Activated T-helper 2 cell treated with anti-CD3 and anti-CD28 coated beads, Interferon-gamma antibody, Interleukin-2, Interleukin-4, amounts not matched to agents 10 μg/mL and 5 μg/mL and 100 μg/mL, durations not matched to agents 14 hours and 24 hours and 36 hours (primary cell): Measurements from ENCODE around the gene SIK3. TPM values are rescaled to one million over a fixed set of nuclear protein-coding genes. Genes with fewer than 3 reads are reported as not detected.

Experiments used
- DNase-seq: peaks from one replicate; pipeline ENCODE4 v3.0.0; 2021; ENCODE audit warnings: low spot score
- H3K27ac Mint-ChIP-seq: one replicate; pipeline ENCODE4 v1.8.0; 2021; ENCODE audit warnings: mixed read lengths
- H3K27me3 Mint-ChIP-seq: one replicate; pipeline ENCODE4 v1.8.0; 2021; ENCODE audit warnings: low read depth, mixed read lengths
- H3K36me3 Mint-ChIP-seq: one replicate; pipeline ENCODE4 v1.8.0; 2021; ENCODE audit warnings: low read depth, mixed read lengths
- H3K4me1 Mint-ChIP-seq: one replicate; pipeline ENCODE4 v1.8.0; 2021; ENCODE audit warnings: low read depth, mixed read lengths
- H3K4me3 Mint-ChIP-seq: one replicate; pipeline ENCODE4 v1.8.0; 2021; ENCODE audit warnings: low read depth, mild to moderate bottlenecking, moderate library complexity, mixed read lengths
- H3K9me3 Mint-ChIP-seq: one replicate; pipeline ENCODE4 v1.8.0; 2021; ENCODE audit warnings: mixed read lengths
- intact Hi-C: fragments of 100-400 bp; cut with micrococcal nuclease; formaldehyde crosslinking; loops from one replicate; pipeline ENCODE4 v1.15.1; 2023
- total RNA-seq: library from RNA; stranded (reverse); gene quantifications from 2 replicates; pipeline ENCODE4 v1.2.3, GENCODE V29; 2022

The SIK3 gene
- total RNA-seq, 1 donor from 2014 or later: 25.3 TPM

GRCh38 chr11:116870054-116870453, 228.2 kb downstream of the SIK3 start:
- Mint-ChIP-seq H3K4me3 (no peak overlapping the region), H3K9me3 (no peaks in the 10 kb centered on the region), H3K27me3 (no peaks in the 10 kb centered on the region), H3K4me1 (peaks cover 3% of the 10 kb centered on the region), H3K27ac (no peak overlapping the region), H3K36me3 (peaks cover 67% of the 10 kb centered on the region)
- intact Hi-C loops: no loop called here
- DNase-seq: no peak

- no peaks in the 10 kb centered on the region for H3K27me3 Mint-ChIP-seq
- H3K36me3 Mint-ChIP-seq: peaks cover 65% of the 10 kb centered on the region
- H3K9me3 Mint-ChIP-seq: no peaks in the 10 kb centered on the region
- peaks cover 3% of the 10 kb centered on the region for H3K4me1 Mint-ChIP-seq
- no peak overlapping the region for H3K4me3 Mint-ChIP-seq
- intact Hi-C loops: no loop called here
- H3K27ac Mint-ChIP-seq: no peak overlapping the region
- DNase-seq: no peak
These were observed 228.6 kb downstream of the SIK3 start for GRCh38 chr11:116869610-116870009.

DNA sequence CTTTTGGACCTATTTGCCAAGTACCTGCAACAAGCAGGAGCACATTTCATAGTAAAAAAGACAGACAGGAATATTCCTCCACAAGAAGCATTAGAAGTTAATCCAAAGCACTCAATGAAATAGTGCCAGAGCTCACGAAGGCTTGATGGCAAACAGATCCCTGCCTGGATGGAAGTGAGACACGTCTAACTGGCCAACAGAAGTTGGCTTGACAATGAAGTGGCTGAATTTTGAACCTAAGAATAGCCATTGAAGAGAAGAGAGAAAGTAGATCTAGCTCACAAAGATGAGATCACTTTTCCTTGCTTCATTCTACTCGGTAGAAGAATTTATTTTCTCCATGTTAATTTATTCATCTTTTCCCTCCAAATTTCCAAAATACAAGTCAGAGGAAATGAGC, 230.2 kb downstream of the SIK3 start:
- Mint-ChIP-seq H3K4me3 (no peak overlapping the region), H3K27ac (no peak overlapping the region), H3K4me1 (peaks cover 3% of the 10 kb centered on the region), H3K36me3 (peaks cover 72% of the 10 kb centered on the region), H3K9me3 (no peaks in the 10 kb centered on the region), H3K27me3 (no peaks in the 10 kb centered on the region)
- intact Hi-C loops: no loop called here
- no peak for DNase-seq

DNA sequence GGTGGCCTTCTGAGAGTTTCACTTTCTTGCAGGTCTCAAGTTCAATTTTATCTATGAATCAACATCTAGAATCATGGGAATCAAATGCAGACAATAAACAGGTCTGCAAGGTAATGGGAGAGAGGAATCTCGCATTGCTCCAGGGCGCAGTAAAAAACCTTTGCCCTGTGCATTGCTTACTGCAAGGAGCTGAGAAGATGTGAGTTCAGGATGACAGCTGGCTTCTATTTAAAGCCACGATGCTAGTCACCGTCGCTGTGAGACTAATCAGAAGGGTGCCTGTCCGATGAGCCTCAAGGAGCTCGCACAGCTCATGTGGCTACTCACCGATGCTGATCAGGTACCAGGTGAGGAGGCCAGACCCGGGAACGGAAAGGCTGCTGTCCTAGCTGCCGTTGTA, 230.6 kb downstream of the SIK3 start:
- intact Hi-C loops: no loop called here
- H3K36me3 Mint-ChIP-seq: peaks cover 67% of the 10 kb centered on the region

GRCh38 chr11:116866804-116867455, 231.3 kb downstream of the SIK3 start:
- no peak overlapping the region for H3K27ac Mint-ChIP-seq
- peaks cover 4% of the 10 kb centered on the region for H3K4me1 Mint-ChIP-seq
- H3K36me3 Mint-ChIP-seq: peaks cover 71% of the 10 kb centered on the region
- no peak for DNase-seq
- H3K9me3 Mint-ChIP-seq: no peaks in the 10 kb centered on the region
- H3K4me3 Mint-ChIP-seq: no peak overlapping the region
- intact Hi-C loops: no loop called here
- H3K27me3 Mint-ChIP-seq: no peaks in the 10 kb centered on the region

More for the DNA sequence above, 230.6 kb downstream of the SIK3 start:
- H3K4me1 Mint-ChIP-seq: peaks cover 3% of the 10 kb centered on the region
- H3K9me3 Mint-ChIP-seq: no peaks in the 10 kb centered on the region
- H3K4me3 Mint-ChIP-seq: no peak overlapping the region
- H3K27me3 Mint-ChIP-seq: no peaks in the 10 kb centered on the region
- DNase-seq: no peak
- no peak overlapping the region for H3K27ac Mint-ChIP-seq

GRCh38 chr11:116865696-116866095, 232.5 kb downstream of the SIK3 start:
- H3K36me3 Mint-ChIP-seq: peaks cover 74% of the 10 kb centered on the region
- no peak overlapping the region for H3K27ac Mint-ChIP-seq

GRCh38 chr11:116864531-116864930, 233.7 kb downstream of the SIK3 start:
- Mint-ChIP-seq H3K27me3 (no peaks in the 10 kb centered on the region), H3K27ac (no peak overlapping the region), H3K4me1 (peaks cover 6% of the 10 kb centered on the region), H3K9me3 (no peaks in the 10 kb centered on the region), H3K4me3 (no peak overlapping the region), H3K36me3 (peaks cover 71% of the 10 kb centered on the region)
- DNase-seq: no peak
- intact Hi-C loops: no loop called here

More at GRCh38 chr11:116865696-116866095, 232.5 kb downstream of the SIK3 start:
- Mint-ChIP-seq H3K4me1 (peaks cover 9% of the 10 kb centered on the region), H3K9me3 (no peaks in the 10 kb centered on the region), H3K4me3 (no peak overlapping the region), H3K27me3 (no peaks in the 10 kb centered on the region)
- no peak for DNase-seq
- intact Hi-C loops: no loop called here

- Mint-ChIP-seq H3K27me3 (no peaks in the 10 kb centered on the region), H3K27ac (no peak overlapping the region), H3K9me3 (no peaks in the 10 kb centered on the region), H3K36me3 (peaks cover 75% of the 10 kb centered on the region), H3K4me1 (peaks cover 6% of the 10 kb centered on the region), H3K4me3 (no peak overlapping the region)
- intact Hi-C loops: no loop called here
- no peak for DNase-seq
These were observed 235.3 kb downstream of the SIK3 start for GRCh38 chr11:116862951-116863350.

GRCh38 chr11:116862185-116862584, 236.0 kb downstream of the SIK3 start:
- no peak for DNase-seq
- H3K36me3 Mint-ChIP-seq: peaks cover 74% of the 10 kb centered on the region
- no peaks in the 10 kb centered on the region for H3K27me3 Mint-ChIP-seq
- peaks cover 6% of the 10 kb centered on the region for H3K4me1 Mint-ChIP-seq
- H3K9me3 Mint-ChIP-seq: no peaks in the 10 kb centered on the region
- intact Hi-C loops: no loop called here
- H3K27ac Mint-ChIP-seq: no peak overlapping the region
- no peak overlapping the region for H3K4me3 Mint-ChIP-seq

- Mint-ChIP-seq H3K27ac (no peak overlapping the region), H3K4me1 (peaks cover 6% of the 10 kb centered on the region), H3K36me3 (peaks cover 74% of the 10 kb centered on the region), H3K4me3 (no peak overlapping the region), H3K9me3 (no peaks in the 10 kb centered on the region), H3K27me3 (no peaks in the 10 kb centered on the region)
- intact Hi-C loops: no loop called here
- DNase-seq: no peak
These were observed 236.7 kb downstream of the SIK3 start for GRCh38 chr11:116861539-116861938.

GRCh38 chr11:116860303-116860702, 237.9 kb downstream of the SIK3 start:
- Mint-ChIP-seq H3K4me3 (no peak overlapping the region), H3K36me3 (peaks cover 74% of the 10 kb centered on the region), H3K27ac (no peak overlapping the region), H3K27me3 (no peaks in the 10 kb centered on the region), H3K4me1 (peaks cover 13% of the 10 kb centered on the region), H3K9me3 (no peaks in the 10 kb centered on the region)
- intact Hi-C loops: no loop called here
- DNase-seq: no peak

GRCh38 chr11:116859175-116859574, 239.1 kb downstream of the SIK3 start:
- peaks cover 74% of the 10 kb centered on the region for H3K36me3 Mint-ChIP-seq
- H3K4me3 Mint-ChIP-seq: no peak overlapping the region
- peaks cover 19% of the 10 kb centered on the region for H3K4me1 Mint-ChIP-seq
- H3K27ac Mint-ChIP-seq: no peak overlapping the region
- intact Hi-C loops: no loop called here
- H3K9me3 Mint-ChIP-seq: no peaks in the 10 kb centered on the region
- DNase-seq: no peak
- H3K27me3 Mint-ChIP-seq: no peaks in the 10 kb centered on the region

DNA sequence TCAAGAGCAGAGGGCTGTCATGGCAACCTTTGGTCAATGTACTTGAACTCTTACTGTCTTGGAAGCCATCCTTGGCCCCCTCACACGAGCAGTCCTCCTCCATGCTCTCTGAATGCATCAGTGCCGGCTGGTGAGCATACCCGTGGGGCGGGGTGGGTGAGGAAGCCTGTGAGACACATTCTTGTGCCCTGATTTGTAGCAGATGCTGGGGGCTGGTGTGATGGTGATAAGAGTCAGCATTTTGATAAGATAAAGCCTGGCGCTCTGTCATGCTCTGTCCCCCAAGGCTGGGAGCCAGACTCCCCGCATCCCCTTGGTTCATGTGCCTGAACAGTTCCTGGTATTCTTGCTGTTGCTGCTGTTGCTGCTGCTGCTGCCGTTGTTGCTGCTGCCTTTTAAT, 240.3 kb downstream of the SIK3 start:
- H3K4me3 Mint-ChIP-seq: no peak overlapping the region
- H3K36me3 Mint-ChIP-seq: peaks cover 72% of the 10 kb centered on the region
- no peaks in the 10 kb centered on the region for H3K27me3 Mint-ChIP-seq
- intact Hi-C loops: no loop called here
- no peaks in the 10 kb centered on the region for H3K9me3 Mint-ChIP-seq
- H3K27ac Mint-ChIP-seq: no peak overlapping the region
- no peak for DNase-seq
- H3K4me1 Mint-ChIP-seq: peaks cover 32% of the 10 kb centered on the region

DNA sequence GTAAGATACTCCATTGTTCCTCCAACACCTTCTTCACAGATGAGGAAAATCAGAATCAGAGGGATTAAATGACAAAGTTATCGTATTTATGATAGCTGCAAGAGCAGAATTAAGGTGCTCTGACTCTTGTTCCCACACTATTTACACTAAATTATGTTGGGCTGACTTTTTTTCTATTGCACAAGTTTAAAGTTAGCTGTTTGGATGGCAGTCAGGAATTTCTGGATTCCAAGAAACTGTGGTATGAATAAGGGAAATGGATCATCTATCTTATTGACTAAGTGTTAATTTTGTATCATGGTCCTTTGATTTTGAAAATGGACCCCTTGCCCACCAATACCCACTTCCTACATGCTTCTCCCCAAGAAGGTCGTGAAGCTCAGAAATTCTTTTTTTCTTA, 240.9 kb downstream of the SIK3 start:
- peaks cover 72% of the 10 kb centered on the region for H3K36me3 Mint-ChIP-seq
- no peaks in the 10 kb centered on the region for H3K9me3 Mint-ChIP-seq
- no peak overlapping the region for H3K27ac Mint-ChIP-seq
- DNase-seq: no peak
- no peaks in the 10 kb centered on the region for H3K27me3 Mint-ChIP-seq
- peaks cover 38% of the 10 kb centered on the region for H3K4me1 Mint-ChIP-seq
- H3K4me3 Mint-ChIP-seq: no peak overlapping the region
- intact Hi-C loops: no loop called here
